Coronary artery (tissue), 2 donors: ENCODE results near the gene SBNO1.

ENCODE experiments used
- DNase-seq: peaks from one replicate; pipeline ENCODE4 v3.0.0-alpha.2; 2017; ENCODE audit warnings: low spot score
- H3K27ac ChIP-seq, 2 donors: fragments of 200-600 bp; sonication (generic); one replicate each; pipeline ENCODE4 v1.5.1; 2016 to 2019
- H3K4me3 ChIP-seq: fragments of 200-600 bp; sonication (generic); 2 replicates; pipeline ENCODE4 v1.5.1; 2016; ENCODE audit warnings: mild to moderate bottlenecking, moderate library complexity
- CTCF ChIP-seq: fragments of 200-600 bp; sonication (generic); IDR thresholded peaks from one replicate; pipeline ENCODE4 v1.5.1; 2019; ENCODE audit warnings: antibody characterized with exemption

Gene SBNO1

DNA sequence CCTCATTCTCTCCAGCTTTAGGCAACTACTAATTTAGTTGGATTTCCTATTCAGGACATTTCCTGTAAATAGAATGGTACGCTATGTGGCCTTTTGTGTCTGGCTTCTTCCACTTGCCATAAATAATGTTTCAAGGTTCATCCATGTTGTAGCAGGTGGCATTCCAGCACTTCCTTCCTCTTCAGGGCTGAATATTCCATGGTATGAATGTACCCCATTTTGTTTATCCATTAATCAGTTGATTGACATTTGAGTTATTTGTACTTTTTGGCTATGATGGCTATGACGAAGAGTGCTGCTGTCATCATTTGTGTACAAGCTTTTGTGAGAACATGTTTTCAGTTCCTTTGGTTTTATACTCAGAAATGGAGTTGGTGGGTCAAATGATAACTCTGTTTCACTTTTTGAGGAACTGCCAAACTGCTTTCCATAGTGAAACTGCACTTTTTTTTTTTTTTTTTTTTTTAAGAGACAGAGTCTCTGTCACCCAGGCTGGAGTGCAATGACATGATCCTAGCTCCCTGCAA, 86.5 kb downstream of the SBNO1 start:
- H3K27ac ChIP-seq: peak overlapping the region in 1 of 2 donors; percentile 49
- H3K4me3 ChIP-seq: no peak overlapping the region
- TF ChIP-seq CTCF: no peak
- DNase-seq: no peak

- Histone ChIP-seq H3K4me3 (no peak overlapping the region), H3K27ac (no peak overlapping the region)
- no peak for TF ChIP-seq CTCF
- no peak for DNase-seq
These were observed 91.5 kb downstream of the SBNO1 start for GRCh38 chr12:123273166-123273565.

- DNase-seq: no peak
These were observed 93.5 kb downstream of the SBNO1 start for GRCh38 chr12:123271001-123271668.

GRCh38 chr12:123270214-123271000, 94.2 kb downstream of the SBNO1 start:
- no peak for DNase-seq

More at GRCh38 chr12:123271001-123271668, 93.5 kb downstream of the SBNO1 start:
- no peak for TF ChIP-seq CTCF
- Histone ChIP-seq H3K4me3 (peak overlapping the region; percentile 80), H3K27ac (peak overlapping the region; percentile 82 to 95)

GRCh38 chr12:123269896-123270213, 94.8 kb downstream of the SBNO1 start:
- H3K27ac ChIP-seq: peak overlapping the region; percentile 82 to 95
- no peak for DNase-seq
- peak overlapping the region; percentile 80 for H3K4me3 ChIP-seq
- no peak for TF ChIP-seq CTCF

More at GRCh38 chr12:123270214-123271000, 94.2 kb downstream of the SBNO1 start:
- TF ChIP-seq CTCF: no peak
- Histone ChIP-seq H3K4me3 (peak overlapping the region; percentile 80), H3K27ac (peak overlapping the region; percentile 82 to 95)

DNA sequence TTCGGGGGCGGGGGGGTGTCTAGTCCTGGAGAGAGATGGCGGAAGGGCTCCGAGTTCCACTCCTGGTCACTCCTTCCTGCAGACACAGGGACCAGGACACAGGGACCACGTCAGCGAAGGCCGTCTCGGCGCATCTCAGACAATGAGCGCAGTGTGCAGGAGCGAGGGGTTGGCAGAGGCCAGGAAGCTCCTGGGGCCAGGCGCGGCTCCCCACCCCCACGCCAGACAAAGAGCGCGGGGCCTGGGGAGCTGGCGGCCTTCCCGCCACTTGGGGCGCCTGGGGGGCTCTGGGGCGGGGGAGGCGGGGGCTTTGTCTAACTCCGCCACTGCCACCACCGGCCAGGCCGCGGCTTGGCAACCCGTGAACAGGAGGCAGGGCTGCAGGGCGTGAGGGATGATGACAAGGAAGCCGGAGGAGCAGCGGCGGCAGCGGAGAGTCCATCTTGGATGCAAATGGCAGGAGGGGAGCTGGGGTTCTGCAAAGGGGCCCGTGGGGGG, 95.2 kb downstream of the SBNO1 start:
- peak overlapping the region; percentile 80 for H3K4me3 ChIP-seq

More for the DNA sequence above, 95.2 kb downstream of the SBNO1 start:
- DNase-seq: peak; percentile 86
- no peak for TF ChIP-seq CTCF
- peak overlapping the region; percentile 82 to 95 for H3K27ac ChIP-seq
